GM19043 (cell line): ENCODE measurements around the gene PSMG4.
A peak's percentile ranks its signal among the peaks of the same experiment; 100 is the strongest.

Experiments used
- ATAC-seq: cut with Tn5 transposase; IDR thresholded peaks from one replicate; pipeline ENCODE4 v1.9.1; 2021; ENCODE audit warnings: low read depth; ENCODE audit not compliant: unreplicated experiment

Gene PSMG4

DNA sequence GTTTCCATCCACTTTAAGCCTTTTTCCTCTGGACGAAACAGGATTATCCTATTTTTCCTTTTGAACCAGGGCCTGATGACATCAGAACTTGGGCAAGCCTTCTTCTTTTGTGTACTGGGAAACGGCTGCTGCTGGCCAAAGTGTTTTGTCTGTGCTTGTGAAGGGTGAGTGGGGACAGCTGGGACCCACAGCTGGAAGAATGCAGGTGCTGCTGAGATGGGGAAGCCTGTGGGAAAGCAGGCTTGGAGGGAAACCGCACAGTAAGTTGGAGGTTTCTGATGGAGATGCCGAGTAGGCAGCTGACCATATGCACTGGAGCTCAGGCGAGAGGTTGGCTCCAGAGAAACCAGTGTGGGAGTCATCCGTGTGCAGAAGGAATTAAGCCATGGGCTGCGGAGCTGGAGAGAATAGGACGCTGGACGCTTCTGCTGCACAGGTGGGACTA lies 8.5 kb upstream of the PSMG4 start:
- ATAC-seq = no peak

GRCh38 chr6:3251462-3252314 lies 7.1 kb upstream of the PSMG4 start:
- peak; percentile 72 for ATAC-seq

GRCh38 chr6:3252369-3252768 lies 6.4 kb upstream of the PSMG4 start:
- ATAC-seq = no peak

- no peak for ATAC-seq
Measured at GRCh38 chr6:3252861-3253596, 5.7 kb upstream of the PSMG4 start.

DNA sequence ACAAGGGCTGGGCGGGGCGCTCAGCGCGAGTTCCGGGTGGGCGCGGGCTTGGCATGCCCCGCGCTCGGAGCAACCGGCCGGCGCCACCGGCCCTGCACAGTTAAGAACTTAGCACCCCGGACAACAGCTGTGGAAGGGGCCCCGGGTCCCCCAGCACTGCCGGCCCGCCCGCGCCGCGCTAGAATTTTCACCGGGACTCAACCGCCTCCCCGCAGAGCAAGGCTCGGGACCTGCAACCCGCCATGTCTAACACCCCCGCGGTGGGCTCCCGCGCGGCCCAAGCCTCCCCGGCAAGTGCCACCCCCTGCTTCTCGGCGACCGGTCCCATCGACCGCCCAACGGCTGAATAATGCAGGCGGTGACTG lies 5.2 kb upstream of the PSMG4 start:
- no peak for ATAC-seq

DNA sequence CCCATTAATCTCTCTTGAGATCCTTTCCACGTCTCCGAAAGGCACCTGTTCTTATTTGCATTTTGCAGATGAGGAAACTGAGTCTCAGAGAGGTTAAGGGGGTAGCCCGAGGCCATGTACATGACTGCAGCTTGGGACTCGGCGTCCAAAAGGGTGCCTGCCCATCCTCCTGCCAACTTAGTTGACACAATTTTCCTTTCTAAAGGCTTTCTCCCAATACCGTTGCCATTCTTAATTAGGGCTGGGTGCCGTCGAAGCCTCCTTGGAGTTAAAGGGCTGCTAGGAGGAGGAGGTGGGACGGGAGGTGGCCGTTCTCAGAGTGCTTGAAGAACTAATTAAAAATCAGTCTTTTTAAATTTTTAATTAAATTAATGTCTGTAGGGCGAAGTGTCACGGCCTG lies 546 bp upstream of the PSMG4 start:
- no peak for ATAC-seq

GRCh38 chr6:3259491-3259958 lies 778 bp downstream of the PSMG4 start:
- ATAC-seq = peak; percentile 28

DNA sequence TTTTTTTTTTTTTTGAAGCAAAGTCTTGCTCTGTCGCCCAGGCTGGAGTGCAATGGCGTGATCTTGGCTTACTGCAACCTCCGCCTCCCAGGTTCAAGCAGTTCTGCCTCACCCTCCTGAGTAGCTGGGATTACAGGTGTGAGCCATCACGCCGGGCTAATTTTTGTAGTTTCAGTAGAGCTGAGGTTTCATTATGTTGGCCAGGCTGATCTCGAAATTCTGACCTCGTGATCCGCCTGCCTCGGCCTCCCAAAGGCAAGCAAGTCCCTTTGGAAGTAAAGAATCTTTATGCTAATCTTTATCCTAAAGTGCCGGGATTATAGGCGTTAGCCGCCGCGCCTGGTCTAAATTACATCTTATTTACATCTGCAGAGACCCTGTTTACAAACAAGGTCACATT lies 1.5 kb downstream of the PSMG4 start:
- ATAC-seq = no peak

DNA sequence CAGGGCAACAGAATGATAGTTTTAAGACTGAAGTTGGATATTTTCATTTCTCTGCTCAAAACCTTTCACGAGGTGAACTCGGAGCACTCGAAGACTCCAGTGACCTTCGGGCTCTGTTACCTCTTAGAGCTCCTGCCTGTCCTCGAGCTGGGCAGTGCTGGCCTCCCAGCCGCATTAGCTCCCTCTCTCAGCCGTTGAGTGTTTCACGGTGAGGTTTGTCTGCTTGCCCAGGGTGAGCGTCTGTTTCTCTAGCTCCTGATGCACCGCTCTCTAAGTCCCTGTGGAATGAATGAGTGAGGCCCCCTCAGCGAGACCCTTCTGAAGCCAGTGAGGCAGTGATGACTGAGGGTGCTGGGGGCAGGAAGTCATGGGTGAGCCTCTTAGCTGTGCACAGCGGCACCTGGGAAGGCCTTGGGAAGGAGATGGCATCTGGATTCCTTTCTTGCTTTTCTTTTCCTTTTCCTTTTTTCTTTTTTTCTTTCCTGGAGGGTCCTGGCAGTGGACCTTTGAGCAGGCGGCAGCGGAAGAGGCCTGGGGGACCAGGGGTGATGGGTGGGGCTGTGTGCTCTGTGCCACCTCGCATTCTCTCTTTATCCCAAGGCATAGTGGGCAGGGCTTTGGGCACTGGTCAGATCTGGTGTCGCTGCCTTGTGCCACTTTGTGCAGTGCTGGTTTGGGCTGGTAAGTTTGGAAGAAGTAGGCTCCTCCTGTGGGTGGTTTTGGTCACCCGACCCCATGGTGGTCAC lies 2.2 kb downstream of the PSMG4 start:
- no peak for ATAC-seq

- ATAC-seq = no peak
Measured at GRCh38 chr6:3261518-3261820, 2.7 kb downstream of the PSMG4 start.

GRCh38 chr6:3261921-3262320 lies 3.2 kb downstream of the PSMG4 start:
- ATAC-seq = no peak

DNA sequence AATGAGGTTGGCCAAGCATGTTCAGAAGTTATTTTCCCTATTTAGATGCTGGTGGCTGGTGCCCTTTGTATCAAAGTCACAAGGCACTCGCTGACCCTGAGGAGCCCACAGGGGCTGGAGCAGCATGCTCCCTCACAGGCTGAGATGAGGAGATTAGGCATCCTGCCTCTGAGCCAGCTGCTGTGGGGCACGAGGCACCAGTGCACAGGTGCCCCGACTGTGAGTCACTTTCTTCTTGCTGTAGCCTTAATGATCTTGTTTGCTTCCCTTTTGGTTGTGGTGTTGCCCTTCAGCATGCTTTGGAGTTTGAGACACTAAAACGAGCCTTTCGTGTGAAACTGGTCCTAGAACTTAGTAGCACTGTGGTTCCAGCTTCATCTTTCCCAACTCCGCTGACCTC lies 4.3 kb downstream of the PSMG4 start:
- ATAC-seq = no peak

DNA sequence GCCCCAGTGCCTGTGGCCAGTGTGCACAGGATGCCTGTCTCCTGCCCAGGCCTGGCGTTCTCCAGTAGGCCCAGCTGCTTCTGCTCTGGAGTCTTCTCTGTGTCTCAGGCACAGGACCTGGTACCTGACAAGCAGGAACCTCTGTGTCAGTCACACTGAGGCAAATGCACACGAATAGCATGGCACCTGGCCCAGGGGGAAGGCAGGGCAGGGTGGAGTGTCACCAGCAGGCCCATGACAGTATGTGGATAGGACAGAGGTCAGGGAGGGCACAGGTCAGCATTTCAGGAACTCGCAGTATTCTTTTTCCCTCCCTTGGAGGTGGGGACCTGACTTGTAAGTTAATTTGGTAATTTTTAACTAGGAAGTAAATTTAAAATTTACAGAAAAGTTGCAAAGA lies 5.6 kb downstream of the PSMG4 start:
- no peak for ATAC-seq

DNA sequence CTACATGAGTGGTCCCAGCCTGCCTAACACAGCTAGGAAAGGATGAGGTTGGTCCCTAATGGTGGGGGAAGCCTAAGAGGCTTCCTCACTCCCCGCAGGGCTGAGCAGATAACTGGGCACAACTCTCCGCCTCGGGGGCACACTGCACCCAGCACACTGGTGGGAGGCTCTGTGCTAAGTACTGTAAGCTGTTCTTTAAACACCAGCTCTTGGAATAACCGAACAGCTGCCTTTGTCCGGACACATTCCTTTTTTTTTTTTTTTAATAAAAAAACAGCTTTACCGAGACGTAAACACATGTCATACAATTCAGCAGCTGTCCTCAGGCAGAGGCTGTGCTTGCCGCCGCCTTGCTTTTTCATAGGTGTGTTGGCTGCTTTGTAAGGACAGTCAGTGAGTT lies 6.9 kb downstream of the PSMG4 start:
- ATAC-seq = no peak

DNA sequence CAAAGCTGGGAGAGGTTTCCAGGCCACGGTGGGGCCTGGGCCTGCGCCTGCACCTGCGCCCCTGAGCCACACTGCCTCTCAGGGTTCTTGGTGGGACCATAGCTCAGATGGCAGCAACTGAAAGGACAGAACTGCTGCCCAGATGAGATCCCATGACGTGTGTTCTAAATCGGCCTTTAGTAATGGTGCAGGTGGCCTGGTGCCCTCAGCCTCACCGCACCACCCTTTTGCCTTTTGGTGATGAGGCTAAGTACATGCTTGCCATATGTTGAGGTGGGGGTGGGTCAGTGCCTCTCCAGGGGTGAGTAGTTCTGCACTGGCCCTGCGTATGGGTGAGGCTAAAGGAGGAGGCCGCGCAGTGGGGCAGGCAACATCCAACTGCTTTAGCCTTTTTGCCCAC lies 7.4 kb downstream of the PSMG4 start:
- ATAC-seq = no peak

DNA sequence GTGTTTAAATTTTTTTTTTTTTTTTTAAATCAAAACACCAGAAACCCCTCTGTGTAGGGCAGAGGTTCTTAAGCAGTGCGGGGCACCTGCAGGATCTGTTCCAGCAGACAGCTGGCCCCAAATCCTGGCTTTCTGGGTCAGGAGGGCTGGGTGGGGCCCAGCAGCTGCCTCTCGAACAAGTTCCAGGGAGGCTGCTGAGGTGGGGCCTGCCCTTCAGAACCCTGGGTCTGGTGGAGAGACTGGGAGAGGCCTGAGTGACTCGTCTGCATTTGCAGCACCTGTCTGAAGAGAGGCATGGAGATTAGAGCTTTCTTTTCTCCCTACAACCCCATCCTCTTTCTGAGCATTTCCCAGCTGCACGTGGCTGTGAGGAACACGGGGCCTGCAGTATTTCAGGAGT lies 8.4 kb downstream of the PSMG4 start:
- no peak for ATAC-seq

DNA sequence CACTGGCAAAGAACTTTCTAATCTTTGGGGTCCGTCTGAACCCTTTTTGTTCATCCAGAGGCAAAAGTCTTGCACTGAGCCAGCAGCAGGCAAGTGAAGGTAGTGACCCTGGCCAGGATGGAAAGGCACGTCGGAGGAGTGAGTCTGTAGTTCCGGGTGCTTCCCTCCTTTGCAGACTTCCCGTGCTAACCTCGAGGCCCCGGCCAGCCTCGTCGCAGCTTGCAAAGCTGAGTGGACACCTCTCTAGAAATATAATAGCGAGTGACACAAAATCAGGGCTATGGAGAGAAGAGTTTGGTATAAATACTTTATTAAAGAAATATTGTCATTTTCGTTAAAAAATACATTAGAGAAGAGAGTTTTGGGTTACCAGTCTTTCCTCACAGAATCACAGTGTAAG lies 9.9 kb downstream of the PSMG4 start:
- ATAC-seq = no peak

GRCh38 chr6:3269281-3269975 lies 10.7 kb downstream of the PSMG4 start:
- no peak for ATAC-seq

- no peak for ATAC-seq
Measured at GRCh38 chr6:3270258-3270657, 11.5 kb downstream of the PSMG4 start.

DNA sequence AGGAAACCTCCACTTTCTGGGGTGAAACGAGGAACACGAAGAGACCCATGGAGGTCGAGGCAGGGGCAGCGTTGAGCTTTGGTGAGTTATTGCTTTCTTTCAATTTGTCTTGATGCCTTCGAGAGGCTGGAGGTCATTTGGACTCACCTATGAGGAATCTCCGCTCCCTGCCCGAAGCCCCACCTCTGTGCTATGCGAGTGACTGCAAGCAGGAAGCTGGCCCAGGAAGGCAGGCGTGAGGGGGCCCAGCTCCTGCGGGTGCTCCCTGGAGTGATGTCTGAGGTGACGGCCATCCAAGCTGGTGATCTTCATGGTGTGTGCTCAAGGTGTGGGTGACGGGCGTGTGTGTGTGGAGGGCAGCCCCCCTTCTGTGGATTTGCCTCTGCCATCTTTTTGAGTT lies 13.0 kb downstream of the PSMG4 start:
- no peak for ATAC-seq
